CD4-positive, alpha-beta T cell treated with Interferon alpha-2 for 1 hour (primary cell): ENCODE data around the gene EPC1.
"Not testable (repeated sequence)": the region's sequence is repeated elsewhere in the genome, so short reads cannot be mapped to it uniquely, and the experiment has no call there.

Source experiments
- DNase-seq, 2 donors: peaks; one replicate each; pipeline ENCODE4 v3.0.0-alpha.2; 2020 to 2022

Gene EPC1

DNA sequence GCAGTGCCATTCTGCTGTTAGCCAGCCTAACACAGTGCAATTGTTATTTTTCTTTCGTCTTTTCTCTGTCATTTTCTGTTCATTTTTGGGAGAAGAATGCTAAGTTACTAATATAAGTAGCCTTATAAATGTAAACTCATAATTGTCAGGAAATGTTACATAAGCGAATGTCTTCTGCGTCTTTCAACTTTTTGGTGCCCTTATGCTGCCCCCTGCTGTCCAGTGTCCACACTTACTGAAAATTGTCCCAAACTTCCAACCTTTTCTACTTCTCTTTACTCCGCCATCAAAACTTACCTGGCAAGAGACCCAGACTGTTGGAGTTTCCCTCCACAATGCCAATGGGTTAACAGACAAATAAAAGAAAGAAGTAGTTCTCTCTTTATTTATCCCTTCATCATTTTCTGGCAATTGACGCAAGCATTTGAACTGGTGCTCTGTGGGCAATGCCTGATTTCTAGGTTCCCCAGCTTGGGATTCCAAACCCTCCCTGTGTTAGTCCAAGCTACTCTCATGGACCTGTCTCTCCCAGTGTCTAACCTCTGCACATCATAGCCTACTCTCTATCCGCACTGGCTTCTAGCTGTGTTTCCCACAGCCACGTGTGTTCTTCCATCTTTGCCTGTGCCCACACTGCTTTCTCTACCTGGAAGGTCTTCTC lies 21.0 kb upstream of the EPC1 start:
- peak; percentile 72 to 84 for DNase-seq

- DNase-seq, result no peak
These were observed 19.6 kb upstream of the EPC1 start for GRCh38 chr10:32366588-32366987.

DNA sequence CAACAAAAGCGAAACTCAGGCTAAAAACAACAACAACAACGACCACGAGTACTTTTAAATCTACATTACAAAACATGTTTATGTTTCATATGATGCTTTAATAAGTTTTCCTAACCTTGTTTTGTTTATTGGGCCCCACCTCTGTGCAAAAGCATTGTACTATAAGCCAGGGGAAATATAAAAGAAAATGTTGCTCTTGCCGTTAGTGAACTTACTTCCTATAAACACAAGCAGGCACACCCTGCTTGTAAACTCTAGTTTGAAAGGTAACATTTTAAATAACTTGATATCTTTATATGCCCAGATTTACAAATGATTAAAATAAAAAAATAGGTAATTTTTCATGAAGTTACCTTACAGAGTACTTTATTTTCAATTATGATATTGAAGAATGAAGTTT lies 19.2 kb upstream of the EPC1 start:
- DNase-seq, result no peak

- DNase-seq, result not testable (repeated sequence)
These were observed 18.4 kb upstream of the EPC1 start for GRCh38 chr10:32365404-32365803.

DNA sequence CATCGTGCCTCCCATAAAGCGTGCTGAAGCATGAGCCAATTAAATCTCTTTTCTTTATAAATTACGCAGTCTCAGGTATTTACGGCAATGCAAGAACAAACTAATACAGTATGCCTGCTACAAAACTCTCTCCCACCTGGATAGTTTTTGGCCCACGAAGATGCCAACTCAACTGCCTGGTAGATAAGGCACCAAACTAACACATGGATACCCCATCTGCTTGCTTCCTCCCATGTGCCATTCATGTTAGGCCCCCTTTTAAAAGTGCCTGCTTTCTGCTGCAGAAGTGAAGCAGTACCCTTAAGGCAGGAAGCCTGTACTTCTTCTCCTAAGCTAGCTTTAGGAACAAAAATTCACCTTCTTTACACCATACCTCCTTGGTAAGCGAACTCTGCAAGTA lies 15.6 kb upstream of the EPC1 start:
- no peak for DNase-seq

- no peak for DNase-seq
These were observed 13.9 kb upstream of the EPC1 start for GRCh38 chr10:32360884-32361283.

GRCh38 chr10:32360241-32360640 lies 13.3 kb upstream of the EPC1 start:
- no peak for DNase-seq

- DNase-seq, result peak in 1 of 2 donors; percentile 59
These were observed 10.2 kb upstream of the EPC1 start for GRCh38 chr10:32357056-32357735.

- not testable (repeated sequence) for DNase-seq
These were observed 7.7 kb upstream of the EPC1 start for GRCh38 chr10:32354690-32355089.

- no peak for DNase-seq
These were observed 3.9 kb upstream of the EPC1 start for GRCh38 chr10:32350811-32351350.

DNA sequence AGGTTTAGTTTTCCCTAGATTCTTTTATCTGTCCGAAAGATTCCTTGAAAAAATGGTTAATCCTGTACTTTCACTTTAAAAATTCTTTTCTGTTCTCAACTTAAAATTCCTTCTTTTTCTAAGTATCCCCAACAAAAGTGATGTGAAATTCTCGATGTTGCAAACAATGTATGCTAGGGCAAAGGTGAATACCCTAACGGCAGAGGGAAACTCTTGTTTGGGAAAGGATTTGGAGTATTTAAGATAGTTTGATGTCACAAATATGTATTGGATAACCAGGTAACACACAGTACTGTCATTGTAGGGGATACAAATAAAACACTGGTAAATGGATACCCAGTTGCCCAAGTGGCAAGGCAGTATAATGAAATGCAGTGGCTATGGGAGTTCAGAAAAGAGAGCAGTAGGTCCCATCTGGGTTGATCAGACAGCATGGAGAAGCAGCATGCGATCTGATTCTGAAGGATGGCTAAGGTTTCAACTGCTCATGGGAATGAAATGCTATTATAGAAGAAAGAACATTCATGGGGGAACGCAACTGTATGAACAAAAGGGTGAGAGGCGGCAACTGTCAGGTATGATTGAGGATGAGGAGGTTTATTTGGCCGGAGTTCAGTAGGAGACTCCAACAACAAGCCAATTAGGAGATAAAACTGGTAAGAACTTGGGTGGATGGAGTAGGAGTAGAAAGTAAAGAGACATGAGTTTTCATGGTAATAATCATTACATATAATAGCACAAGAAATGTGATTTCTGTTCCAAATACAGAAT lies 3.2 kb upstream of the EPC1 start:
- no peak for DNase-seq

DNA sequence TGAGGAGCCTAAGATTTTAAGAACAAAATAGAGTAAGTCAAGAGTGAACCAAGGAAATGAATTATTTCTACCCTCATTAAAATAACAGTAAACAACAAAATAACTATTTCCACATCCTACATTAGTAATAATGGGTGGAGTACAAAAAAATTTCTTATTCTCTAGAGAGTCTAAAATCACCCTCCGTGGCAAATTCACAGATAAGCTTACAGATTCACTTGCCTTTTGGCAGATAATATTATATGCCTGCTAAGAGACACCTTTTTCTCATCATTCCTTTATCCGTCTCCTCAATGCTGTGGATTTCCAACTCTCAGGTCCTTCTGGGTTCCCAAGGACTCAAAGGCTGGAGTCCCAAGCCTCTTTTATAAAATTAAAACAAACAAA lies 2.2 kb upstream of the EPC1 start:
- no peak for DNase-seq

GRCh38 chr10:32348297-32349198 lies 1.6 kb upstream of the EPC1 start:
- no peak for DNase-seq

- DNase-seq, result no peak
These were observed 535 bp upstream of the EPC1 start for GRCh38 chr10:32347363-32348022.

- peak; percentile 96 for DNase-seq
These were observed 816 bp downstream of the EPC1 start for GRCh38 chr10:32346134-32346550.

- DNase-seq, result no peak
These were observed 5.4 kb downstream of the EPC1 start for GRCh38 chr10:32341596-32341995.

- no peak for DNase-seq
These were observed 6.3 kb downstream of the EPC1 start for GRCh38 chr10:32340596-32341180.

- DNase-seq, result no peak
These were observed 8.7 kb downstream of the EPC1 start for GRCh38 chr10:32338262-32338661.

GRCh38 chr10:32337350-32337749 lies 9.6 kb downstream of the EPC1 start:
- no peak for DNase-seq

- no peak for DNase-seq
These were observed 13.1 kb downstream of the EPC1 start for GRCh38 chr10:32333849-32334248.

DNA sequence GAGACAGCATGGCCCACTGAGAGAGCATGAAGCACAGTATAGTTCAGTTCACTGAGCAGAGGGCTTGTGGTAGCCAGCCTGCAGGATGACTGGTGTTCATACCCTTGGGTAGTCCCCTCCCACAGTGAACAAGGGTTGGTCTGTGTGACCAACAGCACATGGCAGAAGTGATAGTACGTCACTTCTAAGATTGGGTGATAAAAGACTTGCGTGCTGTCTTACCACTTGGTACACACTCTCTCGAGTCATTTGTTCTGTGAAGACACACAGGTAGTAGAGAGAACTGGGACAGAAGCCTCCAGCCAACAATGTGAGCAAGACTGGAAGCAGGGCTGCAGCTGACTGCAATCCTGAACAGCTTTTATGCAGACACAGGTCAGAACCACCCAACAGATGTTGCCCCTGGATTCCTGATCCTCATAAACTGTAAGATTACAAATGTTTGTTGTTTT lies 14.6 kb downstream of the EPC1 start:
- DNase-seq, result peak; percentile 68 to 80

DNA sequence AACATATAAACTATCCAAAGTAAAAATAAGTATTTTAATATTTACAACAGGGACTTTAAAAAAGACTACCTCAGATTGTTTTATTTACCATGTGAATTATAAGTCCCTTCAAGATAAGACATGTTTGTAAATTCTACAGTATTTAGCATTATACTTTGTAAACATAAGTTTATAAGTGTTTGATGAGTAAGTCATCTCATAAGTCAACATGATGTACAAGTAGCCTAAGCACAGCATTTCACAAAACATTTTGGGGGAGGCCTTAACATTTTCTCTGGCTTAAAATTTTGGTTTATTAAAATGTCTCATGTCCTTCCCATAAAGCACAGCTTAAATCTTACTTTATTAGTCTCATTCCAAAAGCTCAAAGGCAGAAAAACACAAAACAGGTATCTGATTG lies 15.4 kb downstream of the EPC1 start:
- DNase-seq, result no peak
